Ovary (tissue), 1 donor: ENCODE data around the gene NKAIN4.

ENCODE experiments used
- EP300 ChIP-seq: sonication (generic); formaldehyde crosslinking; IDR thresholded peaks from one replicate; pipeline ENCODE4 v1.6.1; 2017; ENCODE audit warnings: antibody characterized with exemption
- POLR2A ChIP-seq: fragments of 450-650 bp; IDR thresholded peaks from one replicate; pipeline ENCODE4 v1.6.1; 2017; ENCODE audit warnings: antibody characterized with exemption, mild to moderate bottlenecking, moderate library complexity

DNA sequence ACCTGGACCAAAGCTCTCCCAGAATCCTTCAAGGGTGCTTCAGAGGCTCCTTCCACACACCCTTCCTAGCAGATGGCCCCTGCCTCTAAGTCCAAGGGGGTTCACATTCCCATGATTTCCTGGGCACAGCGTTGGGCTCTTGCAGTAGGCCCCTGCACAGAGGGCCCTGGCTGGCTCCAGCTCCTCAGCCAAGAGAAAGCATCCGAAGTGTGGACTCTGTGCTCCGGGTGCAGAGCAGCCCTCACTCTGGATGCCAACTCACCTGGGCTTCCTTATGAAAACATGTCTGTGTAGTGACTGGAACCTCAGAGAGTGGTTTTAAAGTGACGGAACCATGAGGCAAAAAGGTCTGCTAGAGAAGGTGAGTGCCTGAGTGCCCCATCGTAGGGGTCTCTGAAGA is 49.9 kb downstream of the NKAIN4 start:
- TF ChIP-seq EP300, result no peak
- TF ChIP-seq POLR2A, result no peak
